ENCODE measurements around the gene MYH3.
A peak's percentile ranks its signal among the peaks of the same experiment; 100 is the strongest.

Gene MYH3

GRCh38 chr17:10648956-10649355 lies 8.2 kb downstream of the MYH3 start:
- DNase-seq (ENCODE audit: low read depth) = no peak

GRCh38 chr17:10648381-10648780 lies 8.7 kb downstream of the MYH3 start:
- no peak for DNase-seq (ENCODE audit: low read depth)

GRCh38 chr17:10646392-10646990 lies 10.6 kb downstream of the MYH3 start:
- DNase-seq (ENCODE audit: low read depth) = peak; percentile 54

GRCh38 chr17:10640475-10640874 lies 16.6 kb downstream of the MYH3 start:
- no peak for DNase-seq (ENCODE audit: low read depth)

GRCh38 chr17:10638151-10638550 lies 19.0 kb downstream of the MYH3 start:
- DNase-seq (ENCODE audit: low read depth) = no peak

- no peak for DNase-seq (ENCODE audit: low read depth)
Observed at GRCh38 chr17:10635290-10635689, 21.8 kb downstream of the MYH3 start.

GRCh38 chr17:10633738-10634379 lies 23.2 kb downstream of the MYH3 start:
- DNase-seq (ENCODE audit: low read depth) = no peak

- no peak for DNase-seq (ENCODE audit: low read depth)
Observed at GRCh38 chr17:10631701-10632100, 25.4 kb downstream of the MYH3 start.

- no peak for DNase-seq (ENCODE audit: low read depth)
Observed at GRCh38 chr17:10631048-10631700, 25.9 kb downstream of the MYH3 start.

- no peak for DNase-seq (ENCODE audit: low read depth)
Observed at GRCh38 chr17:10629706-10630105, 27.4 kb downstream of the MYH3 start.

- no peak for DNase-seq (ENCODE audit: low read depth)
Observed at GRCh38 chr17:10628756-10629155, 28.4 kb downstream of the MYH3 start.

GRCh38 chr17:10626390-10626789 lies 30.7 kb downstream of the MYH3 start:
- DNase-seq (ENCODE audit: low read depth) = no peak

- DNase-seq (ENCODE audit: low read depth) = no peak
Observed at GRCh38 chr17:10624969-10625368, 32.1 kb downstream of the MYH3 start.

- DNase-seq (ENCODE audit: low read depth) = no peak
Observed at GRCh38 chr17:10623737-10624338, 33.3 kb downstream of the MYH3 start.

GRCh38 chr17:10622617-10623485 lies 34.3 kb downstream of the MYH3 start:
- no peak for DNase-seq (ENCODE audit: low read depth)

GRCh38 chr17:10621397-10621796 lies 35.7 kb downstream of the MYH3 start:
- DNase-seq (ENCODE audit: low read depth) = no peak

GRCh38 chr17:10620823-10621222 lies 36.3 kb downstream of the MYH3 start:
- DNase-seq (ENCODE audit: low read depth) = no peak

GRCh38 chr17:10618202-10618635 lies 38.9 kb downstream of the MYH3 start:
- peak; percentile 25 for DNase-seq (ENCODE audit: low read depth)

- no peak for DNase-seq (ENCODE audit: low read depth)
Observed at GRCh38 chr17:10617120-10617505, 40.0 kb downstream of the MYH3 start.

GRCh38 chr17:10616502-10617119 lies 40.5 kb downstream of the MYH3 start:
- DNase-seq (ENCODE audit: low read depth) = peak; percentile 43

GRCh38 chr17:10614536-10615155 lies 42.5 kb downstream of the MYH3 start:
- DNase-seq (ENCODE audit: low read depth) = no peak

Measured in activated T-helper 1 cell treated with Interleukin-2 at 50 U/mL for 16 hours (primary cell).